ENCODE results near the gene ARHGAP1. TPM values are rescaled to one million over a fixed set of nuclear protein-coding genes. Genes with fewer than 3 reads are reported as not detected.

ARHGAP1 gene
- total and polyA plus RNA-seq, 9 of the 15 experiments (the other 6 are each of a cell fraction or from before 2014, with no cell fraction given): 3.6 to 30.4 (median 8.2) TPM

- no peaks in the 10 kb centered on the region for H3K79me2 ChIP-seq (ENCODE audit: control insufficient read depth, insufficient read depth, low read length)
- no peak overlapping the region for H2AFZ ChIP-seq (ENCODE audit: low read depth, low read length)
- H3K9me1 ChIP-seq (ENCODE audit: control insufficient read depth, insufficient read depth, low read length): no peaks in the 10 kb centered on the region
- FAIRE-seq (no peak), ATAC-seq (no peak), DNase-seq (ENCODE audit: extremely low read depth in 1 of 4, low spot score in 3 of 4) (no peak)
- H3K4me1 ChIP-seq (replicated peaks in 1 of 2; ENCODE audit: control insufficient read depth in 2 of 2, insufficient read depth in 2 of 2, low read length in 2 of 2): peaks cover 6 to 17% of the 10 kb centered on the region in 2 experiments; a peak in 3 of 5 replicates
- H4K20me1 ChIP-seq (replicated peaks; ENCODE audit: control insufficient read depth, insufficient read depth, low read length): no peaks in the 10 kb centered on the region
- ChIA-PET CTCF (ENCODE audit: low intra/inter-chr PET ratio) (no interaction called here), POLR2A (interaction anchor here (1.7 kb wide), 1 partner anchor 12 kb away, joined by 9 read pairs; no protein-coding TSS in a partner anchor)
- no TSS peak for BruUV-seq (replicated peaks)
- no peaks in the 10 kb centered on the region for H3K27me3 ChIP-seq (ENCODE audit: control insufficient read depth in 2 of 2, insufficient read depth in 2 of 2, low read length in 2 of 2)
- no peak overlapping the region for H3K4me3 ChIP-seq
- in situ Hi-C loops (cut with MboI): no loop called here
- TF ChIP-seq ILK (tag; IDR thresholded peaks at IDR 0.05; ENCODE audit: borderline replicate concordance, low read depth): no peak
- no peak for TF ChIP-seq FOSL1 (tag; conservative IDR thresholded peaks at IDR 0.05)
- no peak for TF ChIP-seq SP1 (CRISPR knock-in tag; IDR thresholded peaks at IDR 0.05)
- no peak for TF ChIP-seq CEBPG (CRISPR knock-in tag; IDR thresholded peaks at IDR 0.05)
- TF ChIP-seq CEBPG (tag; conservative IDR thresholded peaks at IDR 0.05 in 1 of 2, IDR thresholded peaks at IDR 0.05 in 1 of 2): no peak
- TF ChIP-seq TBP (optimal IDR thresholded peaks at IDR 0.05; ENCODE audit: low read depth, low read length): no peak
- TF ChIP-seq NONO (IDR thresholded peaks at IDR 0.05; ENCODE audit: low read depth in 2 of 2, low read length in 1 of 2): no peak
- TF ChIP-seq CREBBP (IDR thresholded peaks at IDR 0.05; ENCODE audit: low read depth, low read length): no peak
- TF ChIP-seq ZSCAN32 (CRISPR knock-in tag; IDR thresholded peaks at IDR 0.05): no peak
- no peak for TF ChIP-seq ATF3 (IDR thresholded peaks at IDR 0.05)
- TF ChIP-seq ATF3 (CRISPR knock-in tag; conservative IDR thresholded peaks at IDR 0.05): no peak
- no peak for TF ChIP-seq ELK3 (CRISPR knock-in tag; IDR thresholded peaks at IDR 0.05)
- TF ChIP-seq L3MBTL2 (IDR thresholded peaks at IDR 0.05): no peak
- TF ChIP-seq FOXA1 (IDR thresholded peaks at IDR 0.05; ENCODE audit: borderline replicate concordance): no peak
- no peak for TF ChIP-seq RBM34 (IDR thresholded peaks at IDR 0.05; ENCODE audit: borderline replicate concordance, insufficient read depth, low read length)
- TF ChIP-seq ZNF780A (CRISPR knock-in tag; IDR thresholded peaks at IDR 0.05): no peak
- no peak for TF ChIP-seq CXXC5 (CRISPR knock-in tag; IDR thresholded peaks at IDR 0.05)
- no peak for TF ChIP-seq RUNX1 (IDR thresholded peaks at IDR 0.05; ENCODE audit: low read depth)
- no peak for TF ChIP-seq ZNF696 (CRISPR knock-in tag; conservative IDR thresholded peaks at IDR 0.05)
- TF ChIP-seq DPF2 (IDR thresholded peaks at IDR 0.05): no peak
- intact Hi-C loops (cut with micrococcal nuclease): no loop called here
- H3K27ac ChIP-seq (ENCODE audit: extremely low read depth, low read depth, low read length): no peak overlapping the region
- H3K4me2 ChIP-seq (ENCODE audit: insufficient read depth, low read length): no peak overlapping the region
- H3K9me3 ChIP-seq (replicated peaks; ENCODE audit: control insufficient read depth, insufficient read depth, low read depth, low read length): no peaks in the 10 kb centered on the region
- H3K36me3 ChIP-seq (ENCODE audit: control insufficient read depth, insufficient read depth, low read length): peaks cover 62% of the 10 kb centered on the region
- no peak overlapping the region for H3K9ac ChIP-seq (ENCODE audit: insufficient read depth in 1 of 2, low read depth in 2 of 2, low read length in 2 of 2)
Measured at GRCh38 chr11:46662366-46662765, 38.1 kb downstream of the ARHGAP1 start.
